Measurements from ENCODE around the gene UBE2M. TPM values are rescaled to one million over a fixed set of nuclear protein-coding genes. Genes with fewer than 3 reads are reported as not detected.

UBE2M gene
- total RNA-seq, 1 experiment from 2014 or later, result 127 TPM

DNA sequence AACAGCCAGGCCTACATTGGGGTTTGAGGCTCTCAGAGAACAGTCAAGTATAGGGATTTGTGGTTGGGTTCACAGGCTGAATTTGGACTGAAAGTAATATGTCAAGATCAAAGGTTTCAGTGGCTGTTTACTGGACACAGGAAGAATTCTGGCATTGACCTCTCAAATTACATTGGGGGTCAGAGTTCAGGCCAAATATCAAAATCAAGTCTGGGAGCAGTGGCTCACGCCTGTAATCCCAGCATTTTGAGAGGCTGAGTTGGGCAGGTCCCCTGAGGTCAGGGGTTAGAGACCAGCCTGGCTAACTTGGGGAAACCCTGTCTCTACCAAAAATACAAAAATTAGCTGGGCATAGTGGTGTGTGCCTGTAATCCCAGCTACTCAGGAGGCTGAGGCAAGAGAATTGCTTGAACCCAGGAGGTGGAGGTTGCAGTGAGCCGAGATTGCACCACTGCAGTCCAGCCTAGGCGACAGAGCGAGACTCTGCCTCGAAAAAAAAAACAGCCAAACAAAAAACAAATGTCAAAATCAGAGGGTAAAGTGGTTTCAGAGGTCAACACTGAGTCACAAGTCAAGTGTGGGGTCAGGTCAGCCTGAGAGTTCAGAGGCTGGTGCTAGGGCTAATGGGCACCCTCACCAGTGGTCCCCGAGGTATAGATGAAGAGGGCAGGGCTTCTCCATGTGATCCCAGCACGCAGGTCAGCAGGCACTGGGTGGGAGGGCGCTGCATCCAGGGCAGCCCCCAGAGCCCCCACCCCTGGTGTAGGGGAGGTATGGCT lies 48.1 kb downstream of the UBE2M start:
- Histone ChIP-seq H2BK20ac (ENCODE audit: low read depth, low read length, poor library complexity, severe bottlenecking) (no peak overlapping the region), H2AK5ac (ENCODE audit: insufficient read length, low read length) (no peak overlapping the region), H2BK120ac (ENCODE audit: low read depth, low read length, poor library complexity, severe bottlenecking) (no peak overlapping the region), H4K8ac (replicated peaks; ENCODE audit: insufficient read length, low read depth, low read length) (no peak overlapping the region), H4K5ac (ENCODE audit: insufficient read length, low read depth, low read length) (no peak overlapping the region), H3K79me2 (ENCODE audit: insufficient read depth, low read length) (no peaks in the 10 kb centered on the region), H3K4me2 (ENCODE audit: insufficient read depth, insufficient read length, low read length) (no peak overlapping the region), H3K27me3 (ENCODE audit: insufficient read depth, low read length) (no peaks in the 10 kb centered on the region), H3K56ac (ENCODE audit: insufficient read length, low read depth, low read length) (no peak overlapping the region), H3K9ac (ENCODE audit: extremely low read depth, insufficient read length, low read length) (no peak overlapping the region), H4K20me1 (ENCODE audit: control insufficient read depth, insufficient read depth, insufficient read length) (no peaks in the 10 kb centered on the region), H3K23me2 (ENCODE audit: insufficient read length, low read depth, low read length, poor library complexity, severe bottlenecking) (peaks cover 4% of the 10 kb centered on the region), H4K91ac (ENCODE audit: insufficient read length, low read depth, low read length) (no peak overlapping the region), H3K79me1 (ENCODE audit: insufficient read depth, low read depth, low read length, poor library complexity, severe bottlenecking) (no peaks in the 10 kb centered on the region), H3K9me3 (ENCODE audit: control insufficient read depth, low read depth, low read length) (no peaks in the 10 kb centered on the region), H2BK15ac (ENCODE audit: low read depth, low read length) (no peak overlapping the region), H3K27ac (ENCODE audit: insufficient read length, low read depth, low read length) (no peak overlapping the region), H3K23ac (ENCODE audit: insufficient read length, low read depth, low read length) (no peak overlapping the region), H2BK5ac (ENCODE audit: insufficient read length, low read length) (no peak overlapping the region), H3K4ac (ENCODE audit: low read depth, low read length) (no peak overlapping the region), H2AFZ (ENCODE audit: low read length) (no peak overlapping the region), H2BK12ac (ENCODE audit: insufficient read length, low read depth, low read length) (no peak overlapping the region), H3T11ph (ENCODE audit: low read length) (no peak overlapping the region), H3K4me1 (ENCODE audit: insufficient read depth, low read length) (no peaks in the 10 kb centered on the region), H3K14ac (ENCODE audit: insufficient read depth, low read length) (no peak overlapping the region), H3K18ac (ENCODE audit: insufficient read length, low read depth, low read length) (no peak overlapping the region)
- no peak for DNase-seq
- no peak overlapping the region for H3K27ac Mint-ChIP-seq
- no CpG with 5 or more reads among the region's 8 CpGs for WGBS (ENCODE audit: extremely low coverage, insufficient read length, low lambda C conversion rate)
- H3K27me3 Mint-ChIP-seq (ENCODE audit: low read depth), result peaks cover 11% of the 10 kb centered on the region
- H3K4me1 Mint-ChIP-seq, result peaks cover 8 to 10% of the 10 kb centered on the region in 2 experiments
- no peak overlapping the region for H3K4me3 Mint-ChIP-seq
- H3K9me3 Mint-ChIP-seq, result peaks cover 8 to 14% of the 10 kb centered on the region in 2 experiments
- H3K36me3 Mint-ChIP-seq (ENCODE audit: insufficient read depth in 1 of 3, low read depth in 3 of 3), result peaks cover under 1 to 8% (median 7%) of the 10 kb centered on the region in 3 experiments; a peak in 6 of 7 replicates
- TF ChIP-seq, protein P1, sequence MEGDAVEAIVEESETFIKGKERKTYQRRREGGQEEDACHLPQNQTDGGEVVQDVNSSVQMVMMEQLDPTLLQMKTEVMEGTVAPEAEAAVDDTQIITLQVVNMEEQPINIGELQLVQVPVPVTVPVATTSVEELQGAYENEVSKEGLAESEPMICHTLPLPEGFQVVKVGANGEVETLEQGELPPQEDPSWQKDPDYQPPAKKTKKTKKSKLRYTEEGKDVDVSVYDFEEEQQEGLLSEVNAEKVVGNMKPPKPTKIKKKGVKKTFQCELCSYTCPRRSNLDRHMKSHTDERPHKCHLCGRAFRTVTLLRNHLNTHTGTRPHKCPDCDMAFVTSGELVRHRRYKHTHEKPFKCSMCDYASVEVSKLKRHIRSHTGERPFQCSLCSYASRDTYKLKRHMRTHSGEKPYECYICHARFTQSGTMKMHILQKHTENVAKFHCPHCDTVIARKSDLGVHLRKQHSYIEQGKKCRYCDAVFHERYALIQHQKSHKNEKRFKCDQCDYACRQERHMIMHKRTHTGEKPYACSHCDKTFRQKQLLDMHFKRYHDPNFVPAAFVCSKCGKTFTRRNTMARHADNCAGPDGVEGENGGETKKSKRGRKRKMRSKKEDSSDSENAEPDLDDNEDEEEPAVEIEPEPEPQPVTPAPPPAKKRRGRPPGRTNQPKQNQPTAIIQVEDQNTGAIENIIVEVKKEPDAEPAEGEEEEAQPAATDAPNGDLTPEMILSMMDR (conservative IDR thresholded peaks at IDR 0.05), result no peak

Measured in H9 (cell line).